HG03095 (cell line): ENCODE results near the gene DMAC2.
"Not testable (repeated sequence)": the region's sequence is repeated elsewhere in the genome, so short reads cannot be mapped to it uniquely, and the experiment has no call there.

Experiments
- ATAC-seq: cut with Tn5 transposase; IDR thresholded peaks from one replicate; pipeline ENCODE4 v1.9.1; 2021; ENCODE audit warnings: moderate library complexity; ENCODE audit not compliant: unreplicated experiment

The DMAC2 gene

DNA sequence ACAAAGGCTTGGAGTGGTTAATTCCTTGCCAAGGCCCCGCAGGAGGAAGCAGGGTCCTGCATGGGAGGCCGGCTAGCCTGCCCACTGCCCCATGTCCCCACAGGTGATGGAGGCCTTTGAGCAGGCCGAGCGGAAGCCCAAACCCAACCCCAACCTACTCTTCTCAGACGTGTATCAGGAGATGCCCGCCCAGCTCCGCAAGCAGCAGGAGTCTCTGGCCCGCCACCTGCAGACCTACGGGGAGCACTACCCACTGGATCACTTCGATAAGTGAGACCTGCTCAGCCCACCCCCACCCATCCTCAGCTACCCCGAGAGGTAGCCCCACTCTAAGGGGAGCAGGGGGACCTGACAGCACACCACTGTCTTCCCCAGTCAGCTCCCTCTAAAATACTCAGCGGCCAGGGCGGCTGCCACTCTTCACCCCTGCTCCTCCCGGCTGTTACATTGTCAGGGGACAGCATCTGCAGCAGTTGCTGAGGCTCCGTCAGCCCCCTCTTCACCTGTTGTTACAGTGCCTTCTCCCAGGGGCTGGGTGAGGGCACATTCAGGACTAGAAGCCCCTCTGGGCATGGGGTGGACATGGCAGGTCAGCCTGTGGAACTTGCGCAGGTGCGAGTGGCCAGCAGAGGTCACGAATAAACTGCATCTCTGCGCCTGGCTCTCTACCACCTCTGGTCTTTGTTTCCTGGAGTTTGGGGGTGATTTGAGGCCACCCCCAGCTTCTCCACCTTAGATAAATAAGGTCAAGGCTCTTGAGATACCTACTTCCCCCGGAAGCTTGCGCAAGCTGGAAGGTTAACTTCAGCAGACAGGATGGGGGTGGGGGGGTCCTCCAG, 15.2 kb downstream of the DMAC2 start:
- ATAC-seq: no peak

DNA sequence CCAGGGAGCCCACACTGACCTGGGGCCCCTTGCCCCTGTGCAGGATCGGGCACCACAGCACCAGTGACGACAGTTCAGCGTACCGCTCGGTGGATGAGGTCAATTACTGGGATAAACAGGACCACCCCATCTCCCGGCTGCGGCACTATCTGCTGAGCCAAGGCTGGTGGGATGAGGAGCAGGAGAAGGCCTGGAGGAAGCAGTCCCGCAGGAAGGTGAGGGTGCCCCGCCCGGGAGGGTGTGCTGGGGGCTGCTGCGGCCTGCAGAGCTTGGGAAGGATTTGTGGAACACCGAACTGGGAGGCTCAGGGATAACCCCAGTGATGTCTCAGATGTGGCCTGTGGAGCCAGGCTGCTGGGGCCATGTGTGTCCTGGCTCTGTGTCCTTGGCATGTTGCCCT, 16.8 kb downstream of the DMAC2 start:
- ATAC-seq: no peak

DNA sequence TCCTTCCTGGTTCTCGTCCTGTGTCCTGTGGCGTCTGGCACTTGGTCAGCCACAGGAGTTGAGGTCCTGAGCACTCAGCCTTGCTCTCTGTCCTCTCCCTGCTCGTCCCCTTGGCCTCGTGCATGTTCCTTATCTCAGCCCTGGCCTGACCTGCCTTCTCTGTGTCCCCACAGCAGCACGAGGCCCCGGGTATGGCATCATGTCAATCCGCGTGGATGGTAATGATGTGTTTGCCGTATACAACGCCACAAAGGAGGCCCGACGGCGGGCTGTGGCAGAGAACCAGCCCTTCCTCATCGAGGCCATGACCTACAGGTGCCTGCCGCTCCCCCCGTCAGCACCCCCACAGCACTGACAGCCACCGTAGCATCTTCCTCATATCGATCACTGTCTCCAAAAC, 17.3 kb downstream of the DMAC2 start:
- ATAC-seq: no peak

DNA sequence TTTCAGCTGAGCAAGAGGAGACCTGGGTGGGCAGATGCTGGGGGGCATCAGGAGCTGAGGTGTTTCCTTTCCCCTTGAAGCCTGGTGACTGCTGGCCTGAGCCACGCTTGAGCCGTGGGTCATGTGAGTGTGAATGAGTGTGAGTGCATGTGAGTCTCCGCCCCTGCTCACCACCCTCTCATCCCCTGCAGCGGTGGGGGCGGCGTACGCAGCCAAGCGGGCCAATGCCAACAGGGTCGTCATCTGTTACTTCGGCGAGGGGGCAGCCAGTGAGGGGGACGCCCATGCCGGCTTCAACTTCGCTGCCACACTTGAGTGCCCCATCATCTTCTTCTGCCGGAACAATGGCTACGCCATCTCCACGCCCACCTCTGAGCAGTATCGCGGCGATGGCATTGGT, 17.7 kb downstream of the DMAC2 start:
- ATAC-seq: no peak

DNA sequence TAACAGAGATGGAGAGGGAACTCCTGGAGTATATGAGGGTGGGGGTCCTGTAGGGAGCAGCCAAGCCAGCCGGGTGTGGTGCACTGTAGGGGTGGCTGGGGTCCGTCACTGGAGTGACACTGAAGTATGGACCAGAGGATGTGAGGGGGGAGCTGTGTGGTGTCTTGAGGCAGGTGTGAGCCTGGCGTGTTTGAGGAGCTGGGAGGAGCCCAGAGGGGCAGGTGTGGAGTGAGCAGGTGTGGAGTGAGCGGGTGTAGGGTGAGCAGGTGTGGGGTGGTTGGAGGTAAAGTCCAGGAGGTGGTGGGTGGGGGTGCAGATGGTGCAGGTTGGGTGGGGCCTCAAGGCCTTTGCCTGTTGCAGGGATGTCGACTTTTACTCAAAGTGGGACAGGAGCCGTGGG, 18.4 kb downstream of the DMAC2 start:
- ATAC-seq: no peak

DNA sequence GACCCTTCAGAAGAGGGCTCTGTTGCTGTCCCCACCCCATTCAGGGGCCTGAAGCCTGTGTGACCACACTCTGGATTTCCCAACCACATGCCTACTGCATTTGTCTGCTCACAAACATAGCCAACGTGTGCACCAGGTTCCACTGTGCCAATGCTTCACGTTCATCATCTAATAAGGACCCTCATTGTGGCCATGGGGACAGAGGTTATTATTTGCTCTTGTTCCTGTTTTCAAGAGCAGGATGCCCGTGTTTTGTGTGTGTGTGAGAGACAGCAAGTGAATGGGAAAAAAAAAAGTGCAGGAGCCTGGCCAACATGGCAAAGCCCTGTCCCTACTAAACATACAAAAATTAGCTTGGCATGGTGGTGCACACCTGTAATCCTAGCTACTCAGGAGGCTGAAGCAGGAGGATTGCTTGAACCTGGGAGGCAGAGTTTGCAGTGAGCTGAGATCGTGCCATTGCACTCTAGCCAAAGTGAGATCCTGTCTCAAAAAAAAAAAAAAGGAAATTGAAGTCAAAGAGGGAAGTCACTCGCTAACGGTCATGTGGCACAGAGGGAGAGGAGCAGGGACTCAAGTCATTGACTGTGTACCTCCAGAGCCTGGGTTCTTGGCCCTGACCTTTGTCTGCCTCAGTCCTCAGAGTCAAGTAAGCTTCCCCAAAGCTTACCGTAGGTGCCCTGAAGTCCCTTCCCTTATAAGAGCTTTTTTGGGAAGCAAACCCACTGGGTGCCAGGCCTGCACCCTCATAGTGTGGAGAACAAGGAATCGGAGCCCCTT, 19.4 kb downstream of the DMAC2 start:
- no peak for ATAC-seq

DNA sequence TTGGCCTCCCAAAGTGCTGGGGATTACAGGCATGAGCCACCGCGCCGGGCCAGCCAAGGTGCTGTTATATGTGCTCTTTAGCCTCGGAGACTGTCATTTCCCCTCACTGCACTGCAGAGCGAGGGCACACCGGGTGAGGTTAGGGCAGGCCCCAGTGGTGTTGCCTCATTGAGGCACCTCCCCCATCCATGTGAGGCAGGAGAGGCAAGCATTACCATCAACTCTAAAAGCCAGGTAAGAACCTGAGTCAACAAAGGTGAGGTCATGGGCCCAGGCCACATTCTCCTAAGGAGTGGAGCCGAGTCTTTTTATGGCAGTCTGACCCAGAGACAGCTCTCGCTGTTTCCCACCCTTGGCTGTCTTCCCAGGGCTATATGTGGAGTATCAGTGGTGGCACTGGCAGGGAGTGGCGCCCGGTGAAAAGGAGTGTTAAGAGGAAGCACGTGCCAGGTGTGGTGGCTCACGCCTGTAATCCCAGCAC, 23.5 kb downstream of the DMAC2 start:
- ATAC-seq: no peak

DNA sequence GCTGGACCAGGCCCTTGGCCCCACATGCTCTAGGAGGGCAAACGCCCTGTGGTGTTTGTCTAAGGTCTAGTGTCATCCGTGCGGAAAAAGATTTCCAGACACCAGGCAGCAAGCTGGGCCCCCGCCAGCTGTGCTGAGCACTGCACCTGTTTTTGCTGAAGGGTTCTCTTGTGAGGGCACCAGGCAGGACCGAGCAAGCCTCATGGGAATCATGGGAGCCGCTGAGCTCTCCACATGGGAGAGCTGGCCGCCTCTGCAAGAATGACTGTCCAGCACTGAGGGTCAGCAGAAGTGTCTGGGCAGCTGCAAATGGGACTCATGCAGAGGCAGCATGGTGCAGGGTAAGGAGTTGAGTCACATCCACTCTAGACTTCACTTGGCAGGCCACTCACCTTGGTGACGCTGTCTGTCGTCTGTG, 24.5 kb downstream of the DMAC2 start:
- no peak for ATAC-seq

DNA sequence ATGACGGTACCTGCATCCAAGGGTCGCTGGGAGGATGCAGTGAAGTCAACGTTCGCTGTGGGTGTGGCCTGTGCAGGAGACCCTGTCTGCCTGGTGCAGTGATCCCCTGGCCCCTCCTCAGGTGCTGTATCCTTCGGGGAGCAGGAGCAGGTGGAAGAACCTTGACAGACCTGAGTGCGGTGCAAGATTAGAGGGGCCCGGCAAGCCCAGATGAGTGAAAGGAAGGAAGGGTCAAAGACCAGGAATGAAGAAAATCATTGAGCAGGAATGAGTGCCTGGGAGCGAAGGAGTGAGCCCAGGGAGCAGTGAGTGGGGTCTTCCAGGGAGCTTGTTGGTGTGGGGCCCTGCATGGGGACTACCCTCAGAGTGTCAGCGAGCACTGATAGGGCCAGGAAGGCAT, 25.3 kb downstream of the DMAC2 start:
- no peak for ATAC-seq

DNA sequence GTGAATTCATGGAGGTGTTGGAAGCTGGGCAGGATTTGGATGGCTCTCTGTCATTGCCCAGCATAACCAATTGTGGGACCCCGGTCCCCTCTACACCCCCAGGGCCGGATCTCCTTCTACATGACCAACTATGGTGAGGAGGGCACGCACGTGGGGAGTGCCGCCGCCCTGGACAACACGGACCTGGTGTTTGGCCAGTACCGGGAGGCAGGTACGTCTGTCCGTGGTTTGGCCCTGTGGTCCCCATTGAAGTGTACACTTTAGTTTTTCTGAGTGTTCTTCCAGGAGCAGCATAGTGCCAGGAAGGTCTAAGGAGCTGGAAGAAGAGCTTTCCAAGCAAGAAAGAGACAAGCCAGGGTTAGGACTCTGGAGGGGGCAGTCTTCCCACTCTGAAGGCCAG, 25.8 kb downstream of the DMAC2 start:
- no peak for ATAC-seq

DNA sequence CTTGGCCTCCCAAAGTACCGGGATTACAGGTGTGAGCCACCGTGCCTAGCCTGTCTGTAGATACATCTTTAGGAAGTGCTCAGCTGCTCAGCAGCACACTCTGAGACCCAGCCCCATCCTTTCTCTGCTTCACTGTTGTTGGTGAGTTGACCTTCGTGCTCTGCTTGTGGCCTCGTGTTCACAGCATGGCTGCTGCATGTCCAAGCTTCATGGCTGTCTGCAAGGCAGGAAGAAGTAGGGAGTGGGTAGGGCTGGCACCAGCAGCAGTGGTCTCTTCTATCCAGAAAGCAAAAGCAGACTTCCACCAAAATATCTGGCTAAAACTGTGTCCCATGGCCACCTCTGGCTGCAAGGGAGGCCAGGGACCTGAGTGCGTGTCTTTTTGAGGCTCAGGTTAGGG, 26.8 kb downstream of the DMAC2 start:
- ATAC-seq: no peak

DNA sequence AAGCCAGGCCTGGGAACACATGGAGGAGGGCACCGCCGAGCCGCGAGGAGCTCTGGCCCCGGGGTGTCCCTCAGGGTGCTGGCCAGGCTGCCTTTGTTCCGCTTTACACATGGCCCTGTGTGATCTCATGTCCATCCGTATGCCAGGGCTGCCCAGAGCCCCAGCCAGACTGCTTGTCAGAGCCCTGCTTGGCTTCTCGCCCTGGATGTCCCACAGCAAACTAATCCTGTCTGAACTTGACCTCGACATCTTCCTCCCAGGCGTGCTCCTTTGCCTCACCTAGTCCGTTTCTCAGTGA, 27.8 kb downstream of the DMAC2 start:
- no peak for ATAC-seq

DNA sequence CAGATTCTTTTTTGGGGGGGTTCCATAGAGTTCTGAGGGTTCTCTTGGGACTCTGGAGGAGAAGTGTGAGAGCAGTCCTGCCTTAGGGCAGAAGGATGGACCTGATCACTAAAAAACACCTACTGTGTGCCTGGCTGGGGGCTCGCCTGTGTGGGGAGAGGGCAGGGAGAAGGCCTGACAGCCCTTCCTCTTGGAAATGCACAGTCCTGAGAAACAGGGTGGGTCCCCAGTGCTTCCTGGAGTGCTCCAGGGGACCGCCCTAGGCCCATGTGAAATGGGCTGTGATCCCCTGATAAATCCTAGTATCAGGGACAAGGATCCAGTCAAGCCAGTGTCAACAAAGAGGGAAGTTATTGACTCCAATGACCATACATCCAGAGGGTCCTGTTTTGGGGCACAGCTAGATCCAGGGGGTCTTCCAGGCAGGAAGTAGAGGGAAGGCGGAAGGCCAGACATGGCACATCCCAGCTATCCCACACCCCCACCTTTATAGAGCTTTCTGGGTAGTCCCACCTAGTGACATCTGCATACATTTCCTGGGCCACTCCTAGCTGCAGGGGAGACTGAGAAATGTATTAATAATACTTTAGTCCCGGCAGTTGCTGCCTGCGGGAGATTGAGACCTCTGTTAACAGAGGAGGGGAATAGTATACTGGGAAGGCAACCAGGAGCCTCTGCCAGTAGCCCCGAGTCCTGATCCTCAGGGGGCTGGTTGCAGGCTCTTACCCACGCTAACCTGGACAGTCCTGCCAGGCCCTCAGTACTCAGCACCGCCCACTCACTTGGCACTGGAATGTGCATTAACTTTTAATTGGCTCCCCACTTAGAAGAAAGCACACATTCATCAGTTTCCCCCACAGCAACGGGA, 28.4 kb downstream of the DMAC2 start:
- no peak for ATAC-seq

DNA sequence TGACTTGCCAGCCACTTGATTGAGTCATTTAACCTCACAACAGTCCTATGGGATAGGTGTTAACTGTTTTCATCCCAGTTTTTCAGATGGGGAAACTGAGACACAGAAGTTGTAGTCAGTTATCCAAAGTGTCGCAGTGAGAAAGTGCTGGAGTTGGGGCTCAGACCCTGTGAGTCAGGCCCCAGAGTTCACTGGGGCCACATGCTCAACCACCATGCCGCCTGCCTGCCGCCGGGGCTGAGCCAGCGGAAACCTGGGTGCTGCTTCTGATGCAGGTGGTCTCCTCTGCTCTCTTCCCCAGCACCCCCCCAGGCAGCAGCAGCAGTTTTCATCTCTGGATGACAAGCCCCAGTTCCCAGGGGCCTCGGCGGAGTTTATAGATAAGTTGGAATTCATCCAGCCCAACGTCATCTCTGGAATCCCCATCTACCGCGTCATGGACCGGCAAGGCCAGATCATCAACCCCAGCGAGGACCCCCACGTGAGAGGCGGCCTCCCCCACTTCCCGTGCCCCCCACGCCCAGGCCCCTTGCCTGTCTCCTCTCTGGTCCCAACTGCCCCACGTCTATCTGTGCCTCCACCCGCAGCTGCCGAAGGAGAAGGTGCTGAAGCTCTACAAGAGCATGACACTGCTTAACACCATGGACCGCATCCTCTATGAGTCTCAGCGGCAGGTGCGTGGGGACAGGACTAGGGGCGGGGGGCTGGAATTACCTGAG, 29.2 kb downstream of the DMAC2 start:
- no peak for ATAC-seq

DNA sequence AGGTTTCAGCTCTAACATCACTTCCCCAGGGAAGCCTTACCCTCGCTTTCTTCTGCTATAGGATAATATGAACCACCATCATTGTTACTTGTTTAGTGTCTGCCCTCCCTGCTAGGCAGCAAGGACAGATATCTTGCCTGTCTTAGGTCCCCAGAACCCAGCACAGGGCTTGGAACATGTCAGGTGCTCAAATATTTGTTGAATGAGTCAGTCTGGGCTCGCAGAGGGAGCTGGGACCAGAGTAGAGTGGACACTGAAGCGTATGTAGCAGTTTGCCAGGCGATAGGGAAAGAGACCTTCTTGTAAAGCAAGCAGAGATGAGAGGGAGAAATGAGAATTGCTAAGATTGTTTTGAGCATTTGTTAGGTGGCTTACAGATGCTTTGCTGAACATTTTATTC, 30.4 kb downstream of the DMAC2 start:
- no peak for ATAC-seq

DNA sequence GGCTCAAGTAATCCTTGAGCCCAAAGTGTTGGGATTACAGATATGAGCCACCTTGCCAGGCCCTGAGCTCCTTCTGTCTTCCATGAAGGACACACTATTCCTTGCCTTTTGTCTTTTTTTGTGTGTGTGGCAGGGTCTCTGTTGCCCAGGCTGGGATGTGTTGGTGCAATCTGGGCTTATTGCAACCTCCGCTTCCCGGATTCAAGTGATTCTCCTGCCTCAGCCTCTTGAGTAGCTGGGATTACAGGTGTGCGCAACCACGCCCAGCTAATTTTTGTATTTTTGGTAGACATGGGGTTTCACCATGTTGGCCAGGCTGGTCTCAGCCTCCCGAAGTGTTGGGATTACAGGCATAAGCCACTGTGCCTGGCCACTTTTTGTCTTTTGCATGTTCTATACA, 30.9 kb downstream of the DMAC2 start:
- ATAC-seq: not testable (repeated sequence)

DNA sequence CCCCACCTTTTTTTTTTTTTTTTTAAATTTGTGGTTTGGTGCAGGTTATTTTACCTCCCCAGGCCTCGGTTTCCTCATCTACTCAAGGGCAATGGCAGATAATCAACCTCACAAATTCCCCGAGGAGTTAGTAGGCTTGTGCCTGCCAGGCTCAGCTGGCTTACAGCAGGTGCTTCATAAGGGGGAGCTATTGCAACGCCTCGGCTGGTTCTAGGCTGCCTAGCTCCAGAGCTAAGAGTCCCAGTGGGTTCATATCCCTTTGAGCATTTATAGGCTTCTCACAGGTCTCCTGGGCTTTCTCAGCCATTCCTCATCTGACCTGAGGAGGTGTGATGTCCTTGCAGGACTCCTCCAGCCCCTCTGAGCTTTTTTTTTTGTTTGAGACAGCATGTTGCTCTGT, 31.5 kb downstream of the DMAC2 start:
- no peak for ATAC-seq

DNA sequence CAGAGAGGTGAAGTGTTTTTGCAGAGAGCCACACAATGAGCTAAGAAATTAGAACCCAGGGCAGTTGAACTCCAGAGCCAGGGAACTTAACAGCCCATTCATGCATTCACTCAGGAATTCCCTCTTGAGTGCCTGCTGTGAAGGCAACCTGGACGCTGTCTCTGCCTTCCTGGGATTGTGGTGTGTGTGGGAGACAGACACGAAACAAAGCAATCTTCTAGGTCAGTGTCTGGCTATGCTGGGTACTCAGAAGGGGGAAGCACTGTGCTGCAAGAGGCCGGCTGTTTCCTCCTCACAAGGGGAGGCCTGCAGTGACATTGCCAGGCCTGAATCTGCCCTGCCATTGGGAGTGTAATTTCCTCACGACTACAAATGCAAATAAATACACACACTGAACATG, 32.4 kb downstream of the DMAC2 start:
- ATAC-seq: no peak

DNA sequence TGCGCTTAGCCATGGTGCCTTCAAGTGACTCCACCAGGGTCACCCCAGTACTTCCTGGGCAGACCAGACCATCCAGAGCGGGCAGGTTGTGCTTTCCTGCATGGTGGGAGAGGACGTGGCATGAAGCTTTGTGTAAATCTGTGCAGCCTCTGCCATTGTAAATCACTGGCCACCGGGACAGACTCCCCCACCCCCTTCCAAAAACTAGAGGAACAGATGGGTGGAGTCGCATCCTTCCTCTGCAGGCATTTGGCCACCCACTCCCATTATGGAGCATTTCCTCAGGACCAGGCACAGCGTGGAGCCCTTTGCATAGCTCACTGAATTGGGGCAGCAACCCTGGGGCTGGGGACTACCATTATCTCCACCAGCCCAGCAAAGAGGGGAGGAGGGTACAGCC, 33.9 kb downstream of the DMAC2 start:
- ATAC-seq: no peak

DNA sequence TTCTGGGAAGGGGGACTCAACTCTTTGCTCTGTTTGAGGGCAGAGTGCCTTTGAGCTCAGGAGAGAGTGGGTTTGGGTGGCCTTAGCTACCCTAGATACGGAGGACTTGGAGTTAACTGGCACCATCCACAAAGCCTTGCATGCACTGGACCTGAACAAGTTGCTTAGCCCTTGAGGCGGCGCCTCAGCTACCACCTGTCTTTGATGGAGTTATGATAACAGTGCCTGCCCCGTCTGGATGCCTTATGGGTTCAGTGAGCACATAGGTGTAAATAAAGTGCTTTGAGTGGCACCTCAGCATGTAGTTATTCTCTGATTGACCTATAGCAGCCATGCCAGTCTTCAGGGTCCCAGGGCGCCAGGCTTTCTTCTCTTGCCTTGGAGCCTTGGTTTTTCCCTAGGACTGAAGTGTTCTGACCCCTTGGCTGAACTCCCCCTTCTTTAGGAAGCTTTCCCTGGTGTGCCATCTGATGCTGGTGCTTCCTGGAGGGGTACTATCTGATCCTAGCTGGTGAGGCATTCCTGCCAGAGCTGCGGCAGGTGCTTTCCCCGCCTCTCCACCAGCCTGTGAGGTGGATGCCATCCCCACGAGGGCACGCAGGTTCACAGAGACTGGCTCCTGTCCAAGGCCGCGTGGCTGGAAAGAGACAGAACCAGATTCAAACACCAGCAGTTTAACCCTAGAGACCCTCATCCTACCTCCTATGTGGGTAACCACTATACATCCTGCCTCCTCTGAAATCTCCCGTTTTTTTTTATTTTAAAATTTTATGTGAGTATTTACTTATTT, 36.3 kb downstream of the DMAC2 start:
- ATAC-seq: no peak
